GM12865 (cell line): ENCODE results near the gene RRAS.

Experiments
- DNase-seq: peaks from one replicate; pipeline ENCODE4 v3.0.0; 2010; ENCODE audit warnings: low read depth
- H3K4me3 ChIP-seq: 2 replicates; pipeline ENCODE4 v1.5.1; 2011; ENCODE audit warnings: mild to moderate bottlenecking, low read depth, low read length, control low read depth
- TF ChIP-seq, protein P1 (sequence below): IDR thresholded peaks from 2 replicates; pipeline ENCODE4 v1.5.1; 2011; ENCODE audit warnings: low read length, control low read depth, low read depth, inconsistent platforms; ENCODE audit not compliant: insufficient read depth; ENCODE audit errors: missing control alignments

The RRAS gene

DNA sequence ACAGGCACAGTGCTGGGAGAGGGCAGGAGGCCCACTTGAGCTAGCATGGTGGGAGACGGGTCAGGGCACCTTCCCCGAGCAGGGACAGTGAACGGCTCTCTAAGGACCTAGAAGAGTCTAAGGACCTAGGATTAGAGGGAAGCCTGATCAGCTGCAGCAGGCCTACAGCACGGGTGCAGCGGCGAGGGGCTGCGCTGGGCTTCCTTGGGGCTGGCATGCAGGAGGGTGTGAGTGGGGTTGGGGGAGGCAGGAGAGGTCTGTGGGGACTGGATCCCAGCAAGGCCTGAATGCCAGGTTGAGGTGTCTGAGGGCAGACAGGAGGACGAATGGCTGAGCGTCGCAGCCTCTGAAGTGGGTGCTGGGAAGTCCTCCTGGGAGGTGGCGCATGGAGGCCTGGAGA, 5.6 kb upstream of the RRAS start:
- TF ChIP-seq, protein P1, sequence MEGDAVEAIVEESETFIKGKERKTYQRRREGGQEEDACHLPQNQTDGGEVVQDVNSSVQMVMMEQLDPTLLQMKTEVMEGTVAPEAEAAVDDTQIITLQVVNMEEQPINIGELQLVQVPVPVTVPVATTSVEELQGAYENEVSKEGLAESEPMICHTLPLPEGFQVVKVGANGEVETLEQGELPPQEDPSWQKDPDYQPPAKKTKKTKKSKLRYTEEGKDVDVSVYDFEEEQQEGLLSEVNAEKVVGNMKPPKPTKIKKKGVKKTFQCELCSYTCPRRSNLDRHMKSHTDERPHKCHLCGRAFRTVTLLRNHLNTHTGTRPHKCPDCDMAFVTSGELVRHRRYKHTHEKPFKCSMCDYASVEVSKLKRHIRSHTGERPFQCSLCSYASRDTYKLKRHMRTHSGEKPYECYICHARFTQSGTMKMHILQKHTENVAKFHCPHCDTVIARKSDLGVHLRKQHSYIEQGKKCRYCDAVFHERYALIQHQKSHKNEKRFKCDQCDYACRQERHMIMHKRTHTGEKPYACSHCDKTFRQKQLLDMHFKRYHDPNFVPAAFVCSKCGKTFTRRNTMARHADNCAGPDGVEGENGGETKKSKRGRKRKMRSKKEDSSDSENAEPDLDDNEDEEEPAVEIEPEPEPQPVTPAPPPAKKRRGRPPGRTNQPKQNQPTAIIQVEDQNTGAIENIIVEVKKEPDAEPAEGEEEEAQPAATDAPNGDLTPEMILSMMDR = no peak
- DNase-seq = no peak
- no peak overlapping the region for H3K4me3 ChIP-seq

- peak overlapping the region; percentile 77 for H3K4me3 ChIP-seq
- peak; percentile 69 for DNase-seq
- TF ChIP-seq, protein P1 = no peak
Measured at GRCh38 chr19:49643466-49643865, 3.5 kb upstream of the RRAS start.

- H3K4me3 ChIP-seq = peak overlapping the region; percentile 77
- DNase-seq = no peak
- TF ChIP-seq, protein P1 = no peak
Measured at GRCh38 chr19:49642492-49643035, 2.6 kb upstream of the RRAS start.

GRCh38 chr19:49641688-49642491, 1.9 kb upstream of the RRAS start, which contains the start of gene SCAF1:
Gene SCAF1, plus strand, starts transcription at chr19:49642209. Its CDS starts 2,818 bp downstream, at chr19:49645027.
- H3K4me3 ChIP-seq = peak within 1 kb of the TSS; percentile 99
- peak; percentile 100 for DNase-seq
- TF ChIP-seq, protein P1 = no peak

GRCh38 chr19:49639401-49640112, 386 bp downstream of the RRAS start:
- no peak for DNase-seq
- H3K4me3 ChIP-seq = peak overlapping the region; percentile 57
- TF ChIP-seq, protein P1 = no peak

- no peak overlapping the region for H3K4me3 ChIP-seq
- DNase-seq = no peak
- TF ChIP-seq, protein P1 = no peak
Measured at GRCh38 chr19:49637821-49638738, 1.9 kb downstream of the RRAS start.
